HL-60 (cell line): Measurements from ENCODE around the gene TENM3.

Source experiments
- POLR2AphosphoS5 ChIP-seq: IDR thresholded peaks from 2 replicates; pipeline ENCODE4 v1.6.1; 2012; ENCODE audit warnings: low read depth
- TF ChIP-seq, protein P1 (sequence below): IDR thresholded peaks from one replicate; pipeline ENCODE4 v1.5.1; 2011; ENCODE audit warnings: low read length, control low read depth, inconsistent platforms; ENCODE audit not compliant: insufficient read depth

GRCh38 chr4:182228991-182229577 is 14.1 kb upstream of the TENM3 start:
- TF ChIP-seq, protein P1, sequence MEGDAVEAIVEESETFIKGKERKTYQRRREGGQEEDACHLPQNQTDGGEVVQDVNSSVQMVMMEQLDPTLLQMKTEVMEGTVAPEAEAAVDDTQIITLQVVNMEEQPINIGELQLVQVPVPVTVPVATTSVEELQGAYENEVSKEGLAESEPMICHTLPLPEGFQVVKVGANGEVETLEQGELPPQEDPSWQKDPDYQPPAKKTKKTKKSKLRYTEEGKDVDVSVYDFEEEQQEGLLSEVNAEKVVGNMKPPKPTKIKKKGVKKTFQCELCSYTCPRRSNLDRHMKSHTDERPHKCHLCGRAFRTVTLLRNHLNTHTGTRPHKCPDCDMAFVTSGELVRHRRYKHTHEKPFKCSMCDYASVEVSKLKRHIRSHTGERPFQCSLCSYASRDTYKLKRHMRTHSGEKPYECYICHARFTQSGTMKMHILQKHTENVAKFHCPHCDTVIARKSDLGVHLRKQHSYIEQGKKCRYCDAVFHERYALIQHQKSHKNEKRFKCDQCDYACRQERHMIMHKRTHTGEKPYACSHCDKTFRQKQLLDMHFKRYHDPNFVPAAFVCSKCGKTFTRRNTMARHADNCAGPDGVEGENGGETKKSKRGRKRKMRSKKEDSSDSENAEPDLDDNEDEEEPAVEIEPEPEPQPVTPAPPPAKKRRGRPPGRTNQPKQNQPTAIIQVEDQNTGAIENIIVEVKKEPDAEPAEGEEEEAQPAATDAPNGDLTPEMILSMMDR = no peak
- TF ChIP-seq POLR2AphosphoS5 = no peak
